BE2C (cell line): ENCODE data around the gene KHSRP.

ENCODE experiments used
- DNase-seq: peaks from one replicate; pipeline ENCODE4 v3.0.0-alpha.2; 2020
- H3K27me3 ChIP-seq: fragments of 250-450 bp; sonication (Bioruptor Pico); 2 replicates; pipeline ENCODE4 v1.5.1; 2020; ENCODE audit warnings: mild to moderate bottlenecking
- H3K36me3 ChIP-seq: fragments of 250-450 bp; sonication (Bioruptor Pico); 2 replicates; pipeline ENCODE4 v1.5.1; 2020; ENCODE audit warnings: mild to moderate bottlenecking
- H3K4me1 ChIP-seq: fragments of 250-450 bp; sonication (Bioruptor Pico); 2 replicates; pipeline ENCODE4 v1.5.1; 2020
- H3K4me3 ChIP-seq: 2 replicates; pipeline ENCODE4 v1.5.1; 2011; ENCODE audit warnings: low read depth, low read length
- H3K9me3 ChIP-seq: fragments of 250-450 bp; sonication (Bioruptor Pico); 2 replicates; pipeline ENCODE4 v1.5.1; 2020
- CTCF ChIP-seq: IDR thresholded peaks from 2 replicates; pipeline ENCODE4 v1.5.1; 2012; ENCODE audit warnings: mild to moderate bottlenecking, low read depth, low read length

The KHSRP gene

GRCh38 chr19:6373813-6374108 is 50.9 kb downstream of the KHSRP start:
- Histone ChIP-seq H3K36me3 (peaks cover 6% of the 10 kb centered on the region), H3K9me3 (no peaks in the 10 kb centered on the region), H3K4me1 (peaks cover 8% of the 10 kb centered on the region), H3K4me3 (peak overlapping the region; percentile 51), H3K27me3 (no peaks in the 10 kb centered on the region)
- no peak for TF ChIP-seq CTCF
- no peak for DNase-seq

- Histone ChIP-seq H3K4me1 (peaks cover 8% of the 10 kb centered on the region), H3K4me3 (peak overlapping the region; percentile 78), H3K27me3 (no peaks in the 10 kb centered on the region), H3K36me3 (peaks cover 9% of the 10 kb centered on the region), H3K9me3 (no peaks in the 10 kb centered on the region)
- peak; percentile 99 for DNase-seq
- no peak for TF ChIP-seq CTCF
These were observed 51.4 kb downstream of the KHSRP start for GRCh38 chr19:6373096-6373812.

DNA sequence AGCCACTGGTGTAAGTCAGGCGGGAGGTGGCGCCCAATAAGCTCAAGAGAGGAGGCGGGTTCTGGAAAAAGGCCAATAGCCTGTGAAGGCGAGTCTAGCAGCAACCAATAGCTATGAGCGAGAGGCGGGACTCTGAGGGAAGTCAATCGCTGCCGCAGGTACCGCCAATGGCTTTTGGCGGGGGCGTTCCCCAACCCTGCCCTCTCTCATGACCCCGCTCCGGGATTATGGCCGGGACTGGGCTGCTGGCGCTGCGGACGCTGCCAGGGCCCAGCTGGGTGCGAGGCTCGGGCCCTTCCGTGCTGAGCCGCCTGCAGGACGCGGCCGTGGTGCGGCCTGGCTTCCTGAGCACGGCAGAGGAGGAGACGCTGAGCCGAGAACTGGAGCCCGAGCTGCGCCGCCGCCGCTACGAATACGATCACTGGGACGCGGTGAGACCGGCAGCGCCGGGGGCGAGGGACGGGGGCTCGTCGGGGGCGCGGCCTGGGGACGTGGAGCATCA is 52.0 kb downstream of the KHSRP start, which contains the start of gene ALKBH7:
Gene ALKBH7 (plus strand): TSS at position 201 of the 502 bp plus-strand sequence. CDS start 27 bp downstream, at position 228.
- peak; percentile 99 for DNase-seq
- peaks cover 15% of the 10 kb centered on the region for H3K36me3 ChIP-seq
- H3K27me3 ChIP-seq, result no peaks in the 10 kb centered on the region
- peak within 1 kb of the TSS; percentile 78 for H3K4me3 ChIP-seq
- no peak for TF ChIP-seq CTCF
- H3K9me3 ChIP-seq, result no peaks in the 10 kb centered on the region
- peaks cover 8% of the 10 kb centered on the region for H3K4me1 ChIP-seq

GRCh38 chr19:6364353-6364752 is 60.3 kb downstream of the KHSRP start:
- TF ChIP-seq CTCF, result no peak
- H3K4me1 ChIP-seq, result no peaks in the 10 kb centered on the region
- H3K36me3 ChIP-seq, result peaks cover 54% of the 10 kb centered on the region
- no peak for DNase-seq
- H3K27me3 ChIP-seq, result no peaks in the 10 kb centered on the region
- no peak overlapping the region for H3K4me3 ChIP-seq
- no peaks in the 10 kb centered on the region for H3K9me3 ChIP-seq
